Memory B cell (primary cell): ENCODE measurements around the gene ZBP1.

Source experiments
- ATAC-seq: fragments of 150-1000 bp; cut with Tn5 transposase; 2 replicates; pipeline ENCODE4 v1.10.0; 2021; ENCODE audit warnings: low read depth, mild to moderate bottlenecking, moderate library complexity
- DNase-seq, 2 donors: peaks; one replicate each; pipeline ENCODE4 v3.0.0; 2022; ENCODE audit warnings: low spot score in 2 of 2
- H3K27ac Mint-ChIP-seq: one replicate; pipeline ENCODE4 v1.8.0; 2022; ENCODE audit warnings: mild to moderate bottlenecking, moderate library complexity, mixed read lengths
- H3K27me3 Mint-ChIP-seq: one replicate; pipeline ENCODE4 v1.8.0; 2022; ENCODE audit warnings: mixed read lengths
- H3K36me3 Mint-ChIP-seq: one replicate; pipeline ENCODE4 v1.8.0; 2022; ENCODE audit warnings: mild to moderate bottlenecking, mixed read lengths
- H3K4me1 Mint-ChIP-seq: one replicate; pipeline ENCODE4 v1.8.0; 2022; ENCODE audit warnings: mixed read lengths
- H3K4me3 Mint-ChIP-seq: one replicate; pipeline ENCODE4 v1.8.0; 2022; ENCODE audit warnings: mild to moderate bottlenecking, moderate library complexity, mixed read lengths
- H3K9me3 Mint-ChIP-seq: one replicate; pipeline ENCODE4 v1.8.0; 2022; ENCODE audit warnings: mixed read lengths

Gene ZBP1

DNA sequence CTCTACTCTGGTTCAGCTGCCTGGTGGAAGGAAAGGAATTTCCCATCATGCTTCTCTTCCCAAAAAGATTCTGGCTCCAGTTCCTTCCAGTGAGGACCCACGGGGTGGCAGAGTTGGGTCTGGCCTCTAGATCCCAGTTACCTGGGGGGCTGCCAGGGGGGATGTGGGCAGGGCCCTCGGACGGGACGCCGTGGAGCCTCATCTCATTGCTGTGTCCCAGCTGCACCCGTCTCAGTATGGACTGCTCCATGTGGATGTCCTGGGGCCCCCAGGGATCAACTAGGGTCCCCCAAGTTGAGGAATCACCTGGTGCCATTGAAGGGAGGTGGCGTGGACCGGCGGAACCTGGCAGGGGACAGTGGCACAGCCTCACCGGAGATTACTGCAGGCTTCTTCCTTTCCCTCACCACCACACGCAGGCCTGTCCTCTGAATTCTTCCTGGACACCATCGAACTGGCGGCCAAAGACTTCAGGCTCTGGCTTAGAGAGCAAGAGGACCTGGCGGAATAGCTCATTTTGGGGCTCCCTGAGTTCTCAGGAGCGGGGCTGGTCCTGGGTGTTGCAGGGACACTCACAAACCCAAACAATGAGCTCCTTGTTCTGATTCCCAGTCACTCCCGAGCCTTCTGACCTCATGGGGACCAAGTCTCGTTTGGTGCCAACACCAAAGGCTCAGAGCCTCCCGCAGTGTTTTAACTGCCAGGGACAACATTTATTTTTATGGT lies 8.5 kb downstream of the ZBP1 start:
- no peak for ATAC-seq
- no peak overlapping the region for H3K27ac Mint-ChIP-seq
- peaks cover 17% of the 10 kb centered on the region for H3K4me1 Mint-ChIP-seq
- peaks cover 26% of the 10 kb centered on the region for H3K36me3 Mint-ChIP-seq
- no peaks in the 10 kb centered on the region for H3K9me3 Mint-ChIP-seq
- no peak for DNase-seq
- H3K4me3 Mint-ChIP-seq = no peak overlapping the region
- H3K27me3 Mint-ChIP-seq = no peaks in the 10 kb centered on the region

DNA sequence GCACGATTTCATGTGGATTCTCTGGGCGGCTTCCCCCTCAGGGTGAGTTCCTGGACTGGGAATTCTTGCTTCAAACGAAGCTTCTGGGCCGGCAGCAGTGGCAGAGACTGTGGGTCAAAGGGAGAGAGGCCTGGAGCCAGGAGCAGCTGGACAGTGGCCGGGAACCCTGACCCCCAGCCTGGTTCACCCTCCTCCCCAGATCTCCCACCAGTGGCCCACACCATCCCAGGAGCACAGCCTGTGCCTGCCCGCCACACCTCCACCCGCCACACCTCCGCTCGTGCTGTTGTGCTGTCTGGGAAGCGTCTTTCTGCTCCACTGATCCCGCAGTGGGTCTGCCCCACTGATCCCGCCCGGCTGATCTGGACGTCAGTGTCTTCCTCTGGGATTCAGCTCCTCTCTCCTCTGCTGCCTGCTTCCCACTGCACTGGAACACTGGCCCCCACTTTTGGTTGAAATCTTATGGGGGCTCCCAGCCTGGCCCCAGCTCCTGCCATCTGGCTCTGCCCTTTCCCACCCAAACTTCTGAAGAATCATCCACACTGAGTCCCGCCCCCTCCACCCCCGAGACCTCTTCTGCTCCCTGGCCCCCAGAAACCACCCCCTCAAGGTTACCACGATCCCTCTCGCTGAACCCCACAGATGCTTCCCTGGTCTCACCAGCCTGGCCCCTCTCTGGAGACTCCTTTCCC lies 9.8 kb downstream of the ZBP1 start:
- H3K36me3 Mint-ChIP-seq = peaks cover 31% of the 10 kb centered on the region
- DNase-seq (no peak), ATAC-seq (no peak)
- H3K9me3 Mint-ChIP-seq = no peaks in the 10 kb centered on the region
- peaks cover 22% of the 10 kb centered on the region for H3K4me1 Mint-ChIP-seq
- H3K27me3 Mint-ChIP-seq = no peaks in the 10 kb centered on the region
- peak overlapping the region; percentile 27 for H3K4me3 Mint-ChIP-seq
- no peak overlapping the region for H3K27ac Mint-ChIP-seq

DNA sequence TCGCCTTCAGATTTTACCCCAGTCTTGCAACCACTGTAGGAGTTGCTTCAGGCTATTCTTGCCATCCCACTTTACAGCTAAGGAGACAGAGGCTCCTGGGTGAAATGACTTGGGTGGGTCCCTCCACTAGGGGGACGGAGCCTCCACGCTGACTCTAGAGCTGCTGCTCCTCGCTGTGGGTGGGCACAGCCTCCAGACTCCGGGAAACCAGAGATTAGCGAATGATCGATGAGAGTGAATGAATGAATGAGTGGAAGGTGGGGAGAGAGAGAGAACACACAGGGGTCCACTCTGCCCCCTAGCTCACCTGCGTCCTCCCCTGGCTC lies 10.4 kb downstream of the ZBP1 start:
- Mint-ChIP-seq H3K27me3 (no peaks in the 10 kb centered on the region), H3K36me3 (peaks cover 32% of the 10 kb centered on the region), H3K27ac (peak overlapping the region; percentile 67), H3K4me1 (peaks cover 26% of the 10 kb centered on the region), H3K9me3 (no peaks in the 10 kb centered on the region), H3K4me3 (peak overlapping the region; percentile 41)
- DNase-seq (no peak), ATAC-seq (no peak)

DNA sequence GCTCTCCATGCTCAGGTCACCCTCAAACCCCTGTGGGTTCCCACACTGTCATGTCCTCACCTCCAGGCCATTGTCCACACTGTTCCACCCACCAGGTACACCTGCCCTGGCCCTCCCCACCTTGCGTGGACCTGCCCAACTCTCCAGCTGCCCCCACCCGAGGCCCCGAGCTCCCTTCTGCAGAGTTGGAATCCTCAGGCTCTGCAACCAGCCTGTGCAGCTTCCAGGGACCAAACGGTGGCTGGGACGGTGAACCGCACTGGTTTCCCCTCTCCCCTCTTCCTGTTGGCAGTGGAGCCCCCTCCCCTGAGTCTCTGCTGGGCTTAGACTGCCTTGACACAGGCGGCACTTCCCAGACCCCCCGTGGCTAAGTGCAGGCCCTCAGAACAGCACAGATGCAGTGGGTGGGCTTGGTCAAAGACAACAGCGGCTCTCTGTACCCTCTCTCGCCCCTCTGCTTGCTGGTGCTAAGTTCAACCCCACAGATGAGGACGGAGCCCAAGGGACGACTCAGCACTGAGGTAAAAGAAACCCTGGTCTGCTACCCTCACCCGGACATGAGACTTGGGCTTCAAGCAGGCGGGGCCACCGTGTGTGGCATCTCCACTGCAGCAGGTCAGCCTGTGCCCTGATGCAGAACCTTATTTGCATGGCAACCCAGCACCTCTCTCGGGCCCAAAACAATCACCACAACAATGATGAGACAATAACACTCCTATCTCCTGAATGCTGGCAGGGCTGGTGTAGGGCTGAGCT lies 11.0 kb downstream of the ZBP1 start:
- no peaks in the 10 kb centered on the region for H3K9me3 Mint-ChIP-seq
- H3K4me3 Mint-ChIP-seq = peak overlapping the region; percentile 41
- H3K4me1 Mint-ChIP-seq = peaks cover 26% of the 10 kb centered on the region
- no peaks in the 10 kb centered on the region for H3K27me3 Mint-ChIP-seq
- DNase-seq (no peak), ATAC-seq (peak; percentile 74)
- peaks cover 27% of the 10 kb centered on the region for H3K36me3 Mint-ChIP-seq
- peak overlapping the region; percentile 67 for H3K27ac Mint-ChIP-seq

DNA sequence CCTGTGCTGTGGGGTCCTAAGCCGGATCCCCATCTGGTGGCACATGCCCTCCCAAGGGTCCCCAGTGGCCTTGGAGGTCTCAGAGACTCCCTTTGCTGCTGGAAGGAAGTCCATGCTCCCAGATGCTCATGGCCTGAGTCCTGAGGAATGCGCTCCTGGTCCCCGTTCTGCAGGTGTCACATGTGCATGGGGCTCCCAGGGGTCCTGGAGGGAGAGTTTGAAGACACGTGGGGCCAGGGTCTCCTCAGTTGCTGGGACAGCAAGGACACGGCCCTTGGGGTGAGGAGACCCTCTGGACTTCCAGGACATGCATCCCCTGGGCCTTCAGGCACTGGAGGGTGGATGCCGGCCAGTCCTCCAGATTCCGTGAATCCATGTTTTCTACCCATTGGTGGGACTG lies 11.7 kb downstream of the ZBP1 start:
- Mint-ChIP-seq H3K4me1 (peaks cover 26% of the 10 kb centered on the region), H3K36me3 (peaks cover 26% of the 10 kb centered on the region), H3K4me3 (no peak overlapping the region), H3K27ac (no peak overlapping the region), H3K27me3 (no peaks in the 10 kb centered on the region), H3K9me3 (no peaks in the 10 kb centered on the region)
- no peak for ATAC-seq
- DNase-seq = no peak

DNA sequence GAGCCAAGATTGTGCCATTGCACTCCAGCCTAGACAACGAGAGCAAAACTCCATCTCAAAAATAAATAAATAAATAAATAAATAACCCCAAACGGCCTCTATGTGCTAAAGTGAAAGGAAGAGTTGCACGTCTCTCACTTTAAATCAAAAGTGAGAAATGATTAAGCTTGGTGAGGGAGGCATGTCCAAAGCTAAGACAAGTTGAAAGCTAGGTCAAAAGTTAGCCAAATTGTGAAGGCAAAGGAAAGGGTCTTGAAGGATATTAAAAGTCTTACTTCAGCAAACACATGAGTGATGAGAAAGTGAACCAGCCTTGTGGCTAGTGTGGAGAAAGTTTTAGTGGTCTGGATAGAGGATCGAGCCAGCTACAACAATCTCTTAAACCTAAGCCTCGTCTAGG lies 14.3 kb downstream of the ZBP1 start:
- Mint-ChIP-seq H3K27me3 (peaks cover 4% of the 10 kb centered on the region), H3K4me1 (peaks cover 26% of the 10 kb centered on the region), H3K9me3 (no peaks in the 10 kb centered on the region), H3K4me3 (no peak overlapping the region), H3K27ac (peak overlapping the region; percentile 67), H3K36me3 (peaks cover 26% of the 10 kb centered on the region)
- ATAC-seq (no peak), DNase-seq (no peak)

DNA sequence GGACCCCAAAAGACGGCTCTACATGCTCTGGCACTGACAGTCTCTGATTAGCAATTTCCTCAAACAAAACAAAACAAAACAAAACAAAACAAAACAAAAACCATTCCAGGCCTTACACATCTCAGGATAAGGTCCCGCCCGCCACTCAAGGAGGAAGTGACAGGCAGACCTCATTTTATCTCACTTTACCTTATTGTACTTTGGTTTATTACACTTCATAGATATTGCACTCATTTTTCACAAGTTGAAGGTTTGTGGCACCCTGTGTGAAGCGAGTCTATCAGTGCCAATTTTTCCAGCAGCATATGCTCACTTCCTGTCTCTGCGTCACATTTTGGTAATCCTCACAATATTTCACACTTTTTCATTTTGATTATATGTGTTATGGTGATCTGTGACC lies 15.2 kb downstream of the ZBP1 start:
- no peak overlapping the region for H3K27ac Mint-ChIP-seq
- no peaks in the 10 kb centered on the region for H3K9me3 Mint-ChIP-seq
- H3K36me3 Mint-ChIP-seq = peaks cover 21% of the 10 kb centered on the region
- H3K27me3 Mint-ChIP-seq = peaks cover 4% of the 10 kb centered on the region
- ATAC-seq (no peak), DNase-seq (no peak)
- no peak overlapping the region for H3K4me3 Mint-ChIP-seq
- H3K4me1 Mint-ChIP-seq = peaks cover 21% of the 10 kb centered on the region

DNA sequence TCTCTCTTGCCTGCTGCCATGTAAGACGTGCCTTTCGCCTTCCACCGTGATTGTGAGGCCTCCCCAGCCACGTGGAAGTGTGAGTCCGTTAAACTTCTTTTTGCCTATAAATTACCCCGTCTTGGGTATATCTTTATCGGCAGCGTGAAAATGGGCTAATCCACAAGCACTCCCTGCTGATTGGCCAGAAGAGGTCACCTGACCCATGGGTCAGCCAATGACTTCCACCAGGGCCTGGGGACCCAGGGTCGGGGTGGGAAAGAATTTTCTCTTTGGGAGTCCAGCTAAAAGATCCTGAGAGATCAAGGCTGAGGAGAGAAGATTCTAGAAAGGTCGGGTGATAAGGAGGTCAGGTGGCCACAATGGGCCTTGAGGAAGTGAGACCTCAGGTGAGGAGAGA lies 17.1 kb downstream of the ZBP1 start:
- Mint-ChIP-seq H3K27me3 (peaks cover 4% of the 10 kb centered on the region), H3K36me3 (peaks cover 13% of the 10 kb centered on the region), H3K9me3 (no peaks in the 10 kb centered on the region), H3K4me3 (no peak overlapping the region), H3K27ac (no peak overlapping the region), H3K4me1 (peaks cover 11% of the 10 kb centered on the region)
- DNase-seq (no peak), ATAC-seq (no peak)

DNA sequence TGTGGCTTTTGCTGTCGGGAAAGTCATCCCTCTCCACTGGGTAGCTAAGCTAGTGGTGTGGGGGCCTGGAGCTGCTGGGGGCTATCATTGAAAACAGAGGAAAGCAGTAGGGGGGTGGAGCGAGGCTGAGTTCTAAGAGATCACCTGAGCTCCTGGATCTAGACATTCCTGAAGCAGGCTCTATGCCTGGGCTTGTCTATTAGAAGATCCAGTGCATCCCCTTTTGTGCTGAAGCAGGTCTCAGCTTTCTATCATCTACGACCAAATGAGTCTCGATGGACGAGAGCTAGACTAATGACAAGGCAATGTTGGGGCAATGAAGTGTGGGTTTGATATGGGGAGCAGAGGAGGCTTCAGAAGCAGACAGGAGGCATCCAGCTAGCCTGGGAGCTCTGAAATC lies 18.5 kb downstream of the ZBP1 start:
- H3K4me1 Mint-ChIP-seq = peaks cover 17% of the 10 kb centered on the region
- H3K4me3 Mint-ChIP-seq = no peak overlapping the region
- H3K36me3 Mint-ChIP-seq = peaks cover 11% of the 10 kb centered on the region
- H3K27ac Mint-ChIP-seq = no peak overlapping the region
- no peak for DNase-seq
- ATAC-seq = no peak
- peaks cover 4% of the 10 kb centered on the region for H3K27me3 Mint-ChIP-seq
- no peaks in the 10 kb centered on the region for H3K9me3 Mint-ChIP-seq

DNA sequence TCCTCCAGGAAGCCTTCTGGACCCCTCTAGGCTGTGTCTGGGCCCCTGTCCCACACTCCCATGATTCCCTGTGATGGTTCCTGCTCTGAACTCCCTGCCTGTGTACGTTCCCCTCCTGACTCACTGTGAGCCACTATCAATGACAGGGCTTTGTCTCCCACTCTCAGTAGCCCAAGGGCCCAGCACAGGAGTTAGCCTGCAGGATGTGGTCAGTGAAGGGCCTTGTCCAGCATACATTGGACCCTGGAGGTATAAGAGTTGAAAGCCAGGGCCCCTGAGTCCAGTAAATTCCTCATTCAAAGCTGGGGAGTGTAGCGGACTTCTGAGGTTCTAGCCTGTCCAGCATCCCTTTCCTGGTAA lies 19.0 kb downstream of the ZBP1 start:
- Mint-ChIP-seq H3K36me3 (peaks cover 11% of the 10 kb centered on the region), H3K27ac (no peak overlapping the region), H3K9me3 (no peaks in the 10 kb centered on the region), H3K4me1 (peaks cover 16% of the 10 kb centered on the region), H3K27me3 (peaks cover 4% of the 10 kb centered on the region), H3K4me3 (no peak overlapping the region)
- ATAC-seq (no peak), DNase-seq (no peak)

DNA sequence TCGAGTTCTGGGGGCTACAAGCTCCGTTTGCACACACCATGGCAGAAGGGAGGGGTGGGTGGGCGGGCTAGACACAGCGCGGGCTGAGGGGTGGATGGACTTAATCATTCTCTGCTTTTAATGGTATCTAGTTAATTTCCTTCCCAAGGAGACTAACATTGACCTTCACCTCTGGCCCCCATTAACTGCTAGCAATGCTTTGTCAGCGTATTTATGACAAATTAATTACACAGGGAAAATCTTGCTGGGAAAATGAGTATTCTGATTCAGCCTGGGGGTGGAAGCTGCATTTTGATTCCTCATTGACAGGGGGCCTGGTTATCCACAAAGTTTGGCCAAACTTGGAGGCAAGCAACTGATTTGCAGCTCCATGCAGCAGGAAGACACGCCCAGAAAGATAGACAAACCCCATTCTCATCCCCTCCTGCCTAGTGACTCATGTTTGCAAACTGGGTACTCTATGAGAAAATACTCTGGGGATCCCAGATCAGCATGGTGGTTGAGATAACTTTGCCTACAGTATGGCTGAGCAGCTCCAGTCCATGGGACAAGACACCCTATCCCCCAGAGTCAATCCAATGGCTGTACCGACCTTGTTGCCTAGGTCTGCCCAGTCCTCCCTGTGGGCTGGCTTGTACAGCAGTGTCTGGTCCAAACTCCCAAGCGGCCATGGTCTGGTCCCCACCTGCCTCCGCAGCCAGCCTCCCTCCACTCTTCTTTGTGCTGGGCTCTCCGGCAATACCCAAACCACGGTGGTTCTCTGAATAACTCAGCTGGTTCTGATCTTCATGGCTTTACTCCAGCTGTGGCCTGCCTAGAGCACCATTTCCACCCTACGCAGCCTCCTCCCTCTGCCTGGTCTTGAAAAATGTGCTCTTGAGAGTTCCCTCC lies 19.7 kb downstream of the ZBP1 start:
- ATAC-seq = no peak

DNA sequence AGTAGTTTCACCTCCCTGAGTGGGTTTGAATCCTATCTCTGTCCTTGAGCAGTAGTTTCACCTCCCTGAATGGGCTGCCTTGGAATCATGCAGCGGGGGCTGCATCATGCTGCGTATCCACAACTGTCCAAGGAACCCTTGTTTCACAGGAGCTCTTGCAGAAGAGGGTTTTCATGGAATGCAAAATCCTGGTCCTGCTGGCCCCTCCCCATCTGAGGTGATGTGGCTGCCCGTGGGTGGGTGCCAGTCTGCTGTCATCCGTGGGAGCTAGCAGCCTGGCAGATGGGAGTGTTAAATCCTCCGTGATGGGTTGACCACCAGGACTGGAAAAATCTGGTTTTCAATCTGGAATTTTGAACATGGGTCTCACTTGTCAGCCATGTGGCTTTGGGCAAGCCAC lies 21.7 kb downstream of the ZBP1 start:
- Mint-ChIP-seq H3K27me3 (peaks cover 4% of the 10 kb centered on the region), H3K4me1 (peaks cover 12% of the 10 kb centered on the region), H3K27ac (no peak overlapping the region), H3K4me3 (no peak overlapping the region), H3K9me3 (no peaks in the 10 kb centered on the region), H3K36me3 (peaks cover 5% of the 10 kb centered on the region)
- ATAC-seq (no peak), DNase-seq (no peak)

More for the DNA sequence above, 19.7 kb downstream of the ZBP1 start:
- no peak overlapping the region for H3K27ac Mint-ChIP-seq
- no peaks in the 10 kb centered on the region for H3K9me3 Mint-ChIP-seq
- H3K36me3 Mint-ChIP-seq = peaks cover 7% of the 10 kb centered on the region
- peaks cover 12% of the 10 kb centered on the region for H3K4me1 Mint-ChIP-seq
- no peak for DNase-seq
- H3K4me3 Mint-ChIP-seq = no peak overlapping the region
- peaks cover 4% of the 10 kb centered on the region for H3K27me3 Mint-ChIP-seq

DNA sequence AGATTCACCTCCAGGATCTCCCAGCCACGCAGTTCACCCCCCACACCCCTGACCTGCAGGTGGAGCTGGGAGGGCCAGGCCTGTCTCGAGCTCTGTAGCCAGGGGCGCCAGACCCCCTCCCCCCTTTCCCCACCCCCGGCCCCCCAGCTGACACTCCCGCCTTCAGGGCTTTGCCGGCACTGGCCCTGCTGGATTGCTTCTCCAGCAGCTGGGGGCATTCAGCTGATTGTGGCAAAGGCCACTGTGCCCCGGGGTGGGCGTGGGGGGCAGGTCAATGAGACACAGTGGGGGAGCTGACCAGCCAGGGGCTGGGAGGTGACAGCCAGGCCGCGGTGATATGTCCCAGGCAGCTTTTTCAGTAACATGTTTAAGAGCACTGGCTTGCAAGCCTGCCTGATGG lies 22.2 kb downstream of the ZBP1 start:
- Mint-ChIP-seq H3K4me3 (no peak overlapping the region), H3K27me3 (peaks cover 4% of the 10 kb centered on the region), H3K36me3 (peaks cover 1% of the 10 kb centered on the region), H3K4me1 (peaks cover 15% of the 10 kb centered on the region), H3K9me3 (no peaks in the 10 kb centered on the region), H3K27ac (no peak overlapping the region)
- DNase-seq (no peak), ATAC-seq (no peak)
